Panc1 (cell line): ENCODE data around the gene RHBDL3. TPM values are rescaled to one million over a fixed set of nuclear protein-coding genes. Genes with fewer than 3 reads are reported as not detected.
A peak's percentile ranks its signal among the peaks of the same experiment; 100 is the strongest.

Experiments
- ATAC-seq: fragments of 200-7000 bp; cut with Tn5 transposase; 2 replicates; pipeline ENCODE4 v1.9.1; 2020; ENCODE audit warnings: mild to moderate bottlenecking, moderate library complexity
- BruUV-seq: library from RNA; stranded (reverse); fragments of 400-500 nt; replicated peaks from 2 replicates; lab custom pipeline; 2021; lab: Mats Ljungman, UMichigan
- CTCF ChIA-PET: fragments of 300-600 bp; sonication (Branson Sonifier 250); formaldehyde crosslinking; loops from one replicate; lab custom pipeline; 2022; ENCODE audit warnings: antibody characterized with exemption; lab: Charles Lee
- POLR2A ChIA-PET: fragments of 300-600 bp; sonication (Branson Sonifier 250); formaldehyde crosslinking; loops from one replicate; lab custom pipeline; 2022; ENCODE audit warnings: antibody characterized with exemption; lab: Charles Lee
- DNase-seq: peaks from one replicate; pipeline ENCODE4 v3.0.0-alpha.2; 2010; ENCODE audit warnings: low read depth, low spot score
- H3K27ac ChIP-seq: 2 replicates; pipeline ENCODE4 v1.5.1; 2011; ENCODE audit warnings: mild to moderate bottlenecking, low read length, inconsistent platforms
- H3K27me3 ChIP-seq: fragments of 200-500 bp; sonication (Bioruptor generic); 2 replicates; pipeline ENCODE4 v1.6.0; 2014; ENCODE audit warnings: low read length, inconsistent platforms; ENCODE audit not compliant: control insufficient read depth, insufficient read depth
- H3K36me3 ChIP-seq: fragments of 200-500 bp; sonication (Bioruptor generic); 2 replicates; pipeline ENCODE4 v1.5.1; 2014; ENCODE audit warnings: inconsistent platforms, mild to moderate bottlenecking, low read length, moderate library complexity; ENCODE audit not compliant: control insufficient read depth, insufficient read depth
- H3K4me1 ChIP-seq: 2 replicates; pipeline ENCODE4 v1.5.1; 2011; ENCODE audit warnings: inconsistent platforms, mild to moderate bottlenecking, low read length, moderate library complexity; ENCODE audit not compliant: control insufficient read depth, insufficient read depth
- H3K4me3 ChIP-seq, 2 experiments: 2 replicates each; pipeline ENCODE4 v1.5.1; 2011 to 2012; ENCODE audit warnings: low read depth in 2 of 2, low read length in 2 of 2, mild to moderate bottlenecking in 2 of 2, inconsistent platforms in 1 of 2, moderate library complexity in 1 of 2
- H3K9me3 ChIP-seq: fragments of 200-500 bp; sonication (Bioruptor generic); 2 replicates; pipeline ENCODE4 v1.5.1; 2014; ENCODE audit warnings: low read depth, mild to moderate bottlenecking, inconsistent platforms, low read length, moderate library complexity; ENCODE audit not compliant: control insufficient read depth, insufficient read depth
- POLR2AphosphoS5 ChIP-seq: IDR thresholded peaks from 2 replicates; pipeline ENCODE4 v1.6.1; 2012; ENCODE audit warnings: mild to moderate bottlenecking, low read depth, low read length, moderate library complexity
- REST ChIP-seq, 2 experiments: IDR thresholded peaks; 2 replicates each; pipeline ENCODE4 v1.6.1; 2011 to 2012; ENCODE audit warnings: low read depth in 2 of 2, control low read depth in 1 of 2, low read length in 1 of 2, mild to moderate bottlenecking in 1 of 2, moderate library complexity in 1 of 2; ENCODE audit not compliant: insufficient read depth in 1 of 2
- TCF7L2 ChIP-seq: IDR thresholded peaks from 2 replicates; pipeline ENCODE4 v1.6.1; 2011; ENCODE audit warnings: mild to moderate bottlenecking, low read depth, low read length, inconsistent platforms
- in situ Hi-C: cut with HindIII; loops from 2 replicates; pipeline ENCODE4 v1.10.0; 2016; ENCODE audit warnings: low sequenced_read_pairs, low pct_unique_long_range_greater_than_20kb
- intact Hi-C: fragments of 100-400 bp; cut with micrococcal nuclease; formaldehyde crosslinking; loops from one replicate; pipeline ENCODE4 v1.10.0; 2022; ENCODE audit not compliant: unreplicated experiment
- total RNA-seq: library from RNA; stranded (reverse); gene quantifications from one replicate; pipeline ENCODE4 v1.2.1, GENCODE V29; 2021; ENCODE audit not compliant: unreplicated experiment

The RHBDL3 gene
- total RNA-seq, 1 experiment from 2014 or later, result 3.2 TPM

GRCh38 chr17:32355649-32356377 lies 90.2 kb downstream of the RHBDL3 start:
- peaks cover 22% of the 10 kb centered on the region for H3K4me1 ChIP-seq
- intact Hi-C loops, result no loop called here

GRCh38 chr17:32356378-32356743 lies 90.7 kb downstream of the RHBDL3 start:
- TF ChIP-seq POLR2AphosphoS5 (no peak), TCF7L2 (no peak), REST (IDR thresholded peaks at IDR 0.05; ENCODE audit: insufficient read depth in 1 of 2, low read depth in 2 of 2, low read length in 1 of 2) (no peak)
- H3K4me3 ChIP-seq, result no peak overlapping the region
- DNase-seq (no peak), ATAC-seq (no peak)
- POLR2A ChIA-PET, result no interaction called here
- peaks cover 22% of the 10 kb centered on the region for H3K4me1 ChIP-seq
- CTCF ChIA-PET, result no interaction called here
- no TSS peak for BruUV-seq
- H3K27ac ChIP-seq, result no peak overlapping the region; the same call in 1 of the 2 replicates
- H3K9me3 ChIP-seq, result no peaks in the 10 kb centered on the region
- peaks cover 43% of the 10 kb centered on the region for H3K36me3 ChIP-seq
- in situ Hi-C loops, result no loop called here
- intact Hi-C loops, result no loop called here
- no peaks in the 10 kb centered on the region for H3K27me3 ChIP-seq

More at GRCh38 chr17:32355649-32356377, 90.2 kb downstream of the RHBDL3 start:
- no peaks in the 10 kb centered on the region for H3K9me3 ChIP-seq
- no peaks in the 10 kb centered on the region for H3K27me3 ChIP-seq
- ATAC-seq (no peak), DNase-seq (no peak)
- in situ Hi-C loops, result no loop called here
- ChIA-PET CTCF (no interaction called here), POLR2A (no interaction called here)
- peak; percentile 65; the same call in 1 of the 2 replicates for TF ChIP-seq POLR2AphosphoS5
- no peak for TF ChIP-seq REST (IDR thresholded peaks at IDR 0.05; ENCODE audit: insufficient read depth in 1 of 2, low read depth in 2 of 2, low read length in 1 of 2)
- no peak overlapping the region for H3K4me3 ChIP-seq
- peak overlapping the region; percentile 36; the same call in 1 of the 2 replicates for H3K27ac ChIP-seq
- peaks cover 38% of the 10 kb centered on the region for H3K36me3 ChIP-seq
- no TSS peak for BruUV-seq

GRCh38 chr17:32356750-32357149 lies 91.1 kb downstream of the RHBDL3 start:
- Histone ChIP-seq H3K36me3 (peaks cover 47% of the 10 kb centered on the region), H3K4me1 (peaks cover 22% of the 10 kb centered on the region), H3K4me3 (no peak overlapping the region), H3K9me3 (no peaks in the 10 kb centered on the region), H3K27ac (no peak overlapping the region), H3K27me3 (no peaks in the 10 kb centered on the region)
- intact Hi-C loops (no loop called here), in situ Hi-C loops (no loop called here)
- ChIA-PET POLR2A (no interaction called here), CTCF (no interaction called here)
- DNase-seq, result no peak
- no TSS peak for BruUV-seq
- peak; percentile 33; the same call in 1 of the 2 replicates for TF ChIP-seq POLR2AphosphoS5
- TF ChIP-seq TCF7L2, result no peak
- ATAC-seq, result no peak
